Fibroblast of skin of left biceps (primary cell): Measurements from ENCODE around the gene OXCT1.
"Not testable (repeated sequence)": the region's sequence is repeated elsewhere in the genome, so short reads cannot be mapped to it uniquely, and the experiment has no call there.

Experiments used
- DNase-seq, 2 experiments: peaks; one replicate each; pipeline ENCODE4 v3.0.0-alpha.2; 2013; ENCODE audit warnings: low read depth in 2 of 2

OXCT1 gene

GRCh38 chr5:41874512-41875060, 4.4 kb upstream of the OXCT1 start:
- no peak for DNase-seq

GRCh38 chr5:41871852-41872251, 1.6 kb upstream of the OXCT1 start:
- DNase-seq = no peak

DNA sequence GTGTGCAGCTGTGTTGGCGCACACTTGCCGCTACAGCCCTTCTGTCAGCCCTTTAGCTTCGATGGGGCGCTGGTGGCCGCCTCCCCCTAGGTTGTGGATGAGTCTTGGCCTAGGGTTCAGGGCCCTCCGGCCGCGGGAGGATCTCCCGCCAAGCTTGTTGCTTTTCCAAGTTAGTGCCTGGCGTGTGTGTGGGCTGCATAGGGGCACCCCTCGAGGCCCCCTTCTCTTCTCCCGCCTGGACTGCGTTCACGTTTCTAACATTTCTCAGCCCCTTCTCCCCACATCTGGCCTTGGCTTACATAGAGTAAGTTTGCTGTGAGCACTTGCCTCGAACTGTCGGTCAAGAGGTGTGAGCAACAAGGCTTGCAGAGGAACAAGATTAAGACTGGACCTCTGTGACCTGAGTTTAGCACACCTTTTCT, 413 bp upstream of the OXCT1 start:
- no peak for DNase-seq

DNA sequence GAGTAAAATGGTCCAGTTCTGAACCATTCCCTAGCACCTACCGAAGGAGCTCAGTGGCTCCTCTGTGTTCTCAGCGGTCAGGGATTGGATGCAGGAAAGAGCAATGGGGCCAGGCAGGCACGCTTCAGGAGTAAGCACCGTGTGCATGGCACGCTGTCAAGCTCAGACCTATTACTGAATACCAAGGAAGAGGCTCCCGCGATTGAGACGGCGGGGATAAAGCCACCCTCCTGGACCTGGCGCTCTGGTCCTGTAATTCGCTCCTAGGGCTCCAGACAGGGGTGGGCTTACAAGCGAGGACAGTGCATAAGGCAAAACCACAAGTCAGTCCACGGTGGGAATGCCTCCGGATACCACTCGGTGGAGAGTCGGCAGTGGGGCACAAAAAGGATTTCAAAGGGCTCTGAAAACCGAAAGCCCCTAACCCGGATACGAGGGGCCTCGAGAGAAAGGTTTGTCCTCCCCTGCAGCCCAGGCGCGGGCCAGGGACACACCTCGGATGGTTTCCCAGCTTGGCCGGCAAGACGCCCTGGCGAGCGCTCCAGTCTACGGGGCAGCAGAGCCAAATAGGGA, 988 bp downstream of the OXCT1 start:
- no peak for DNase-seq

GRCh38 chr5:41863871-41864486, 6.2 kb downstream of the OXCT1 start:
- DNase-seq = no peak

DNA sequence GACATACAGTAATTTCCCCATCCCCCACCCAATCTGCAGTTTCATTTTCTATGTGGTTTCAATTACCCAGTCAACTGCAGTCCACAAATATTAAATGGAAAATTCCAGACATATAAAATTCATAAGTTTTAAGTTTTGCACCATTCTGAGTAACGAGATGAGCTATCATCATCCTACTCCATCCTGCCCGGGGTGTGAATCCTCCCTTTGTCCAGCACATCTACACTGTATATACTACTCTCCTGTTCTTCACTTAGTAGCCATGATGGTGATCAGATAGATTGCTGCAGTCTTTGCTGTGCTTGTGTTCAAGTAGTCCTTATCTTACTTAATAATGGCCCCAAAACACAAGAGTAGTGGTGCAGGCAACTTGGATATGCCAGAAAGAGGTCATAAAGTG, 11.3 kb downstream of the OXCT1 start:
- DNase-seq = no peak

- no peak for DNase-seq
These were observed 12.2 kb downstream of the OXCT1 start for GRCh38 chr5:41857989-41858388.

GRCh38 chr5:41856644-41857491, 13.4 kb downstream of the OXCT1 start:
- no peak for DNase-seq

GRCh38 chr5:41852293-41852692, 17.9 kb downstream of the OXCT1 start:
- no peak for DNase-seq

DNA sequence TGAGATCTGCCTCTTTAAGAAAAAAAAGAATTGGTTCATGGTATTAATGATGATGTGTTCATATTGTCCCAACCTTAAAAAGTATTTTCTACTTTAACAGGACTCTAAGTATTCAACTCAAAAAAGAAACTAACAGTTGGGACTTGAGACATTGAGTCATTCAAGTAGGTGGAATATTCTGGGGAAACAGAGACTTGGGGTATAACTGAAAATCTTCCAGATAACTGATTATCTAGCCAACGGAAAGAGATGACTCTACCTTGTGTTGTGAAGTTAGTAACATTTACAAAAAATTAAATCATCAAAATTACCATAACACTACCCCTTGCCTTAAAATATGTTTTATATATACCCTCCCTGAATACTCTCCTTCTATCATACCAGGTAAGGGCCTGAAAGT, 19.1 kb downstream of the OXCT1 start:
- no peak for DNase-seq

- DNase-seq = no peak
These were observed 21.2 kb downstream of the OXCT1 start for GRCh38 chr5:41848983-41849382.

DNA sequence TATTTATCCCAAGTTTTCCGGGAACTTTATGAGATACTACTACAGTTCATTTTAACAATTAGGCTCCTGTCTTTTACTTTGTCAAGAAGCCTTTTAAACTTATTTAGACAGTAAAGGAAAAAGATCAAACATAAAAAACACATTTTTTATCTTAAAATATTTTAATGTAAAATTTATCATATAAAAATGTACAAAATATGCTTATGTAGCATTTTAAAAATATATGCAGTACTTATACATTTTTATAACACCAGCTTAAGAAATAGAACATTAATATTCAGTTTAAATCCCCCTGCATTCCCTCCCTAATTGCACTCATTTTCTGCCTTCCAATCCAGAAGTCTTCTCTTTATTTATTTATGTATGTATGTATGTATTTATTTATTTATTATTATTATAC, 24.5 kb downstream of the OXCT1 start:
- not testable (repeated sequence) for DNase-seq

DNA sequence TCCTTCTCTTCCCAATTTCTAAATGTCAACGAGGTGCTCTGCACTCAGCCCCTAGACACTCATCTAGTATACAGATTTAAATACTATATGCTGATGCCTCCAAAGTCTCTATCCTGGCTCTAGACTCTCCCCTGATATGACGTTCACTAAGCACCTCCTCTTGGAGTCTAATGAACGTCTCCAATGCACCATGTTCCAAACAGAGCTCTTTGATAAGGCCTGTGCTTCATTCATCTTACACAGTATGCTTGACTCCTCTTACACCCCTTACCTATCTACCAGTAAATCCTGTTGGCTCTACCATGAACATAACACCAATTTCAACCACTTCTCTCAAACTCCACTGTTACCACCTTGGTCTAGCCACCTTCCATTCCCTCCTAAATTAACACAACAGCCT, 25.7 kb downstream of the OXCT1 start:
- DNase-seq = no peak

DNA sequence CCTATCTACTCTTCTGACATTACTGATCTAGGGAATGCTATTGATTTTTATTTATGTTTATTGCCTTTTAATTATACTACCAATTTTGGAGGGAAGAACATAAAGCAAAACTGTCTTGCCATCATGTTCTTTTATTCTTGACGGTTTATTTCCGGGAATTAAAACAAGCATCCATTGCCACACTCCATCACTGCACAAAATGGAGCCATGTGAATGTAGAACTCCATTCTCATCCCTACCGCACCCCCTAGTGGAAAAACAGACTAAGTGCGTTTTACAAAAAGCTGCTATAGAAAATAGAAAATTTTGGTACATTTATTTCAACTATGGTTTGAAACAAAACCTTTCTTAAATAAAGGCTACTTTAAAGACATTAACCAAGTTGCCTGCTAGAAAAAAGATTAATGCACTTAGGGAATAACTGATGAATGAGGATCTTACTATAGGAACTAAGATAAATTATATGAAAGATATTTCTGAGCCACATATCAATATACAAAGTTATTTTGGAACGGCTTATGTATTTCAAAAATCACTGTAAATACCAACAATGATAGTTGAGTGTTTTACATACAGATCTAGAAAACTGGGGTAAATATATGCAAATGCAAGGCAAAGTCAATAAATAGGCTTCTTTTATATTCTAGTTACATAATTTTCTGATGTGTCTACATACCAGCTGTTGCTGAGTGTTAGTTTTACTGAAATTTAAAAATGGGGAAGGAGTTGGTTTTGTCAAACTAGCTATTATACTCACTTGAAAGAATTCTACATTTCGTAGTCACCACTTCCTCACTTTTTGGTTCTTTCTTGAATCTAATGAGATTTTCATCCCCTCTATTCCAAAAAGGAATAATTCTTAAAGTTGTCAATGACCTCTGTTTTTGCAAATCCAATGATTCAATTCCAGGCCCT, 26.5 kb downstream of the OXCT1 start:
- DNase-seq = peak; percentile 23 to 26

- DNase-seq = no peak
These were observed 27.4 kb downstream of the OXCT1 start for GRCh38 chr5:41842777-41843176.

- no peak for DNase-seq
These were observed 28.9 kb downstream of the OXCT1 start for GRCh38 chr5:41841325-41841724.

DNA sequence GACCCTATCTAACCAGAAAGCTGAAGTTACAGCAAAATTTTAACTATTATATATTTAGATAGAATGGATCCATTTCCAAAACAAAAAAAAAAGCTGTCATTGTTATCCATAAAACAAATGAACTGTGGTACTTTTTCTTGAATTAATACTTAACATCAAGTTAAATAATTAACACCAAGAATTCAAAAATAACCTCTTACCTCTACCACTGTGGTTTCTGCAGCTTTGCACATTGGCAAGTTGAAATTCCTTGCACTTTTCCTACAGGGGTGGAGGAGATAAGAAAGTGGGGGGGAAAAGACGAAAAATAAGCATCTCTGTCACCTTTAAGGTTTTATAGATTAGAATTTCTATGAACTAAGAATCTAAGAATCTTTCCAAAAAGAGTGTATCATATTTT, 30.0 kb downstream of the OXCT1 start:
- no peak for DNase-seq

- no peak for DNase-seq
These were observed 32.4 kb downstream of the OXCT1 start for GRCh38 chr5:41837793-41838192.

DNA sequence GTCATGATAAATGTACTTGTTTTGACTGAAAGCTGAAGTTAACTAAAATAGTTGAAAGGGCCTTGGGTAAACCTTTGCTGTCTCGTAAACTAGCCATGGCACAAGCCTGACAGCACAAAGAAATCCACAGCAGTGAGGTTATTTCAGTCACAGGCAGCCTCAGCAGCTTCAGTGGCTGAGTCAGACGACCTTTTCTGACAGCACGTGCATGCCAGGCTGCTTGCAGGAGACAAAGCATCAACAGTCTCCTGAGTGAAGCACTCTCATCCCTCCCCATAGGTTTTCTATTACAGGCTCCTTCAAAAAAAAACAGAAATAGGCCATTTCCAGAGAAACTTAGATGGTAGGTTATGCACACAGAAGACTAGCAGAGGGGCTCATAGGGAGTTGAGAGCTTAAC, 34.6 kb downstream of the OXCT1 start:
- peak; percentile 47 to 48 for DNase-seq

DNA sequence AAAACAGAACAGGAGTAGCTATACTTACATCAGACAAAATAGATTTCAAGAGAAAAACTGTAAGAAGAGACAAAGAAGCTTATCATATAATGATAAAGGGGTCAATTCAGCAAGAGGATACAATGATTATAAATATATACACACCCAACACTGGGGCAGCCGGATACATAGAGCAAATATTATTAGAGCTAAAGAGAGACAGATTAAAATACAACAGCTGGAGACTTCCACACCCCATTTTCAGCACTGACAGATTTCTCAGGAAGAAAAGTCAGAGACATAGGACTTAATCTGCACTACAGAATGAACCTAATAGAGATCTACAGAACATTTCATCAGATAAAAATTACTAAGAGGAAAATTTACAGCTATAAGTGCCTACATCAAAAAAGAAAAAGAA, 35.7 kb downstream of the OXCT1 start:
- DNase-seq = no peak

GRCh38 chr5:41832430-41832829, 37.8 kb downstream of the OXCT1 start:
- no peak for DNase-seq

DNA sequence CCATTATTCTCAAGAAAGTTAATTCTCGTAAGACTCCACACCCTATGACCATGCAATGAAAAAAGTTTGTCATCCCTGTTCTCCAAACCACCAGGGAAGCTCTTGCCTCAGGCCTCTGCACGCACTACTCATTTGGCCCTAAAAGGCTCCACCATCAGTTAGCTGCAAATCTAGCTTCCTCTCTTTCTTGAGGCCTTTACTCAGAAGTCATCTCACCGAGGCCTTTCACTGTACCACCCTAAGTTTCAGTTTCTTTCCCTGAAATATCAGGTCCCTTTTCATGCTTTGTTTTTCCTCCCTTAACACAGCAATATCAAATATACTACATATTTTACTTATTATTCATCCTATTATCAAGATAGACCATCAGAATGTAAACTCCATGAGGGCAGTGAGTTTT, 39.1 kb downstream of the OXCT1 start:
- no peak for DNase-seq
